T-helper 22 cell (primary cell): ENCODE data around the gene FAM13C.
"Not testable (repeated sequence)": the region's sequence is repeated elsewhere in the genome, so short reads cannot be mapped to it uniquely, and the experiment has no call there.

Experiments
- DNase-seq: peaks from one replicate; pipeline ENCODE4 v3.0.0-alpha.2; 2020; ENCODE audit warnings: low read depth

FAM13C gene

GRCh38 chr10:59362144-59362958 is at the start of gene FAM13C:
TSS of gene FAM13C (minus strand) at chr10:59362549. CDS start at chr10:59362460, 89 bp downstream.
- DNase-seq: no peak

- no peak for DNase-seq
These were observed 42.9 kb upstream of the FAM13C start for GRCh38 chr10:59405235-59405634.

GRCh38 chr10:59400214-59400613 is 37.9 kb upstream of the FAM13C start:
- no peak for DNase-seq

- not testable (repeated sequence) for DNase-seq
These were observed 37.0 kb upstream of the FAM13C start for GRCh38 chr10:59399329-59399728.

DNA sequence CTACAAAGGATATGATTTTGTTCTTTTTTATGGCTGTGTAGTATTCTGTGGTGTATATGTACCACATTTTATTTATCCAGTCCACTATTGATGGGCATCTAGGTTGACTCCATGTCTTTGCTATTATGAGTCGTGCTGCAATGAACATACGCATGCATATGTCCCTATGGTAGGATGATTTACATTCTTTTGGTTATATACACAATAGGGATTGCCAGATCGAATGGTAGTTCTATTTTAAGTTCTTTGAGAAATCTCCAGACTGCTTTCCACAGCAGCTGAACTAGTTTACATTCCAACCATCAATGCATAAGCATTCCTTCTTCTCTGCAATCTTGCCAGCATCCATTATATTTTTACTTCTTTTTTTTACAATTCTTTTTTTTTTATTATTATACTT is 35.6 kb upstream of the FAM13C start:
- DNase-seq: no peak

DNA sequence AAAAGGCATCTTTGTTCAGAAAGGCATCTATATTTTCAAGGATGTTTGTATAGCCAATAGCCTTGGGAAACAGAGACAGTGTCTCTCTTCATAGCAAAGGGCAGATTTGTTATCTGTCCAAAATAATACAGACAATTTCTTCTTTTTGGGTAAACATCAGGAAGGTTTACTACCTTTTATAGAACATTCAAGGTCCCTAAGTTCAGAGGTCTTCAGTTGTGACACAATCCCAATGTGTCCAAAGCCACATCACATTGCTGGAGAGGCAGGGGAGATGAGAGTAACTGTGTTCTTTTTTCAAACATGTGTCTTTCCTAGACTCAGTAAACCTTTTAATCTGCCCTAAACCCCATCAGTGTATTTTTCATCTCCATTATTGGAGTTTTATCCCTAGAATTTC is 33.6 kb upstream of the FAM13C start:
- DNase-seq: no peak

GRCh38 chr10:59393349-59393748 is 31.0 kb upstream of the FAM13C start:
- no peak for DNase-seq

DNA sequence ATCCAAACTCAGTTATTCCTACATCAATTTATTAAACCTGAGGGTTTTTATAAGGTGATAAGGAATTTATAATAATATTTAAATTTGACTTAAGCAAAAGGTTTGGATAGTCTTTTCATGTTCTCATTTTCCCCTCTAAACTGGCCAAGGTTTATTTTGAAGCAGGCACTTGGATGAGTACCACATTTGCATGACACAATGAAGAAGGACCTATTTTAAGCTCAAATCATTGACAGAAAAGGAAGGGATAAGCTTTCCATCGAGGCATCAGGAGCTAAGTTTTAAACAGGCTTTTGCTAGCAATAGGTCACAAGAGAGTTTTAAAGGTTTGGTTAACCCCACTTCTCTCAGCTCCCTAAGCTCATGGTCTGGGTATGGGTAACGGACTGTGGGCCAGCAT is 28.7 kb upstream of the FAM13C start:
- DNase-seq: no peak

GRCh38 chr10:59388671-59388976 is 26.3 kb upstream of the FAM13C start:
- DNase-seq: no peak

GRCh38 chr10:59387951-59388670 is 25.8 kb upstream of the FAM13C start:
- DNase-seq: no peak

- DNase-seq: no peak
These were observed 22.4 kb upstream of the FAM13C start for GRCh38 chr10:59384761-59385160.

- DNase-seq: no peak
These were observed 21.6 kb upstream of the FAM13C start for GRCh38 chr10:59383908-59384307.

- DNase-seq: no peak
These were observed 21.1 kb upstream of the FAM13C start for GRCh38 chr10:59383436-59383835.

GRCh38 chr10:59382831-59383295 is 20.5 kb upstream of the FAM13C start:
- no peak for DNase-seq

DNA sequence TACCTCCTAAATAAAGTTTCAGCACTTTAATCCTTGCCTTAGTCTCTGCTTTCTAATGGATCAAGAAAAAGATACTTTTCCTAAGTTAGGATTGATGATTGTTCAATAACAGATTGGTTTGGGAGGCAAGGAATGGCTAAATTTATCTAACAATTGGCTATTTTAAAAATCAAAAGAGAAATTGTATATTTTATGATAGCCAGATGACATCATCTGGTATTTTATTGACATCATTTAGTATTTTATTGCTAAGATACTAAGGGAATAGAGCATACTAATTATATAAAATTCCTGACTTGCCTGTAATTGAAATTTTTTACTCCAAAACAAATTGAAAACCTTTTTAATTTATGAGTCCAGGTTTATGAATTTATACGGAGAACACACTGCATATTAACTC is 19.3 kb upstream of the FAM13C start:
- DNase-seq: no peak

DNA sequence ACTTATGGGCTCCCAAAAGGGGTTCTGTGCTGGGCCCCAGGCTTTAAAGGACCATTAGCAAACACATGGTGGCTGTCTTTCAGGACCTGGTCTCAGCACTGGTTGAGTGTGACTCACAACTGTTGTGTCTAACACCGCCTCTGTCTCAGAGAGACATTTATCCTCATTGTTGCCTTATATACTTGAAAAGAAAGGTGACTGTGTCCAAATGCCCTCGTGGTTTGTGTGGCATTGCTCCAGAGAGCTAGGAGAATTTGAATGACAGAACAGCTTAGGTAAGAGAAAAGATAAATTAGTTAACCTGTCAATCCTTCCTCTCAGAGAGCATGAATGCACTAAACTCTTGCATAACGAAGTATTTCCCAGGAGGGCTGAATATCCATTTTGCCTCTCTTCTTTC is 14.5 kb upstream of the FAM13C start:
- no peak for DNase-seq

GRCh38 chr10:59375990-59376389 is 13.6 kb upstream of the FAM13C start:
- no peak for DNase-seq

DNA sequence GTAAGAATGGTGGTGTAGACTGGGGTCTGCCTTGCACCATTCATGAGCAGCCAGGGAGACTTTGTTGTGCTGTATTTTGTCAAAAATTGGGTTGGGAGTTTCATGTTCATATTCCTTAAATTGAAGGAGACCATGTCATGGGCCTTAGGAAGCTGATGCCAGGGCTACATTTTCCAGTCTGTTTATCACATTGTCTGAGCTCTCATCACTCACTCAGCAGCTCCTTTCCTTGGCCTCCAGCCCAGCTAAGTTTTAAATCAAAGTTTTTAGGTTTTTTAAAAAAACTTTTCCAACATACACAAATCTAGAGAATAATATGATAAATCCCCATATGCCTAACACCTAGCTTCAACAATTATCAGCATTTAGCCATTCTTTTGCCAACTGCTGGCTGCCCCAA is 12.6 kb upstream of the FAM13C start:
- DNase-seq: no peak

DNA sequence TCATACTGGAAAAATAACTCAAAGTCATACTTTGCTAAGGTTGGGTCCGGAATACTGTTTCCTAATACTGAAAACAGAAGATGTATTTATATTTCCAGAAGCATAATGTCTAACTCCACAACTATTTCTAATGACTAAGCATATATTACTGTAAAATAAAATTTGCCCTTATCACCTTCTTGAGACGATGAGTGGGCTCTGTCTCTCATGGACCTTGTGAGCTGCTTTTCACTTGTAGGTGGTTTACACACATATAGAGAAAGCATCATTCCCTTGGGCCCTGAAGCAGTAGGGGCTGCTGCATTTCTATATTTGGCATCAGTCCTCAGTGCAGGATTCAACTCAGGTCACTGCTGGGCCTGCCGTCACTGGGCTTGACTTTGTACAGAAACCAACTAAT is 10.7 kb upstream of the FAM13C start:
- DNase-seq: no peak

GRCh38 chr10:59372543-59372942 is 10.2 kb upstream of the FAM13C start:
- DNase-seq: no peak

- DNase-seq: no peak
These were observed 3.9 kb upstream of the FAM13C start for GRCh38 chr10:59366290-59366689.

- DNase-seq: no peak
These were observed 1.2 kb upstream of the FAM13C start for GRCh38 chr10:59363446-59363958.

DNA sequence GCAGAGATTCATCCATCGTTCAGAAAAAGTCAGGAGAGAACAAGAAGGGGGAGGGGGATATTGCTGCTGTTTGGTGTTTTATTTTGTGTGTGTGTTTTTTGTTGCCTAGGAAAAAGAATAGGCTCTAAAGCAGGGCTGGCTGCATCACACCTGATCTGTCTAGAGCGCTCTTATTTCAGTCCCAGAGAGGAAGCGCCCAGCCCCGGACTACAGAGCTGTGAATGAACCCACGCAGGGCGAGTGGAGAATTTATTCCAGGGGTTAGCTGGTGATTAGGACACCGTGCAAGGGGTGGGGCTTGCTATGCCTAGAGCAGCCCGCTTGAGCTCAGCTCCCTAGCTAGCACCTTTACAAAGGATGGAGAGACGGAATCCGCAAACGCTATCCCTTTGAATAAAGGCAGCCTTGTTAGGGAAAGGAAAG is 621 bp upstream of the FAM13C start:
- DNase-seq: no peak
